Heart right ventricle (tissue), 16 donors: ENCODE data around the gene SKIDA1. TPM values are rescaled to one million over a fixed set of nuclear protein-coding genes. Genes with fewer than 3 reads are reported as not detected.

Experiments used
- ATAC-seq, 8 donors: fragments of 200-7000 bp; cut with Tn5 transposase; one replicate each; pipeline ENCODE4 v1.9.1; 2020; ENCODE audit warnings: mild to moderate bottlenecking in 8 of 8, moderate library complexity in 8 of 8, moderate number of reproducible peaks in 1 of 8
- DNase-seq, 2 donors: peaks; one replicate each; pipeline ENCODE4 v3.0.0-alpha.2; 2020
- H3K27ac ChIP-seq, 10 donors: fragments of 200-600 bp; sonication (generic) in 2 of 10; one replicate each; pipeline versions ENCODE4 v1.5.0 to v1.8.0; 2020 to 2022; ENCODE audit warnings: mild to moderate bottlenecking in 3 of 10
- H3K27me3 ChIP-seq, 7 donors: fragments of 200-600 bp; one replicate each; pipeline ENCODE4 v1.8.0; 2021 to 2022; ENCODE audit warnings: mild to moderate bottlenecking in 2 of 7
- H3K36me3 ChIP-seq, 9 donors: fragments of 200-600 bp; sonication (generic) in 1 of 9; one replicate each; pipeline versions ENCODE4 v1.5.0 to v1.8.0; 2020 to 2022; ENCODE audit warnings: mild to moderate bottlenecking in 2 of 9
- H3K4me1 ChIP-seq, 9 donors: fragments of 200-600 bp; sonication (generic) in 1 of 9; one replicate each; pipeline versions ENCODE4 v1.5.0 to v1.8.0; 2020 to 2022; ENCODE audit warnings: mild to moderate bottlenecking in 4 of 9
- H3K4me3 ChIP-seq, 10 donors: fragments of 200-600 bp; sonication (generic) in 2 of 10; one replicate each; pipeline versions ENCODE4 v1.5.0 to v1.8.0; 2020 to 2022; ENCODE audit warnings: mild to moderate bottlenecking in 7 of 10, moderate library complexity in 2 of 10
- H3K9me3 ChIP-seq, 11 donors: fragments of 200-600 bp in 10 of 11; sonication (generic) in 2 of 11; one replicate each; pipeline versions ENCODE4 v1.5.0 to v1.8.0; 2013 to 2022; ENCODE audit warnings: mild to moderate bottlenecking in 2 of 11, control low read depth in 1 of 11, moderate library complexity in 1 of 11
- CTCF ChIP-seq, 9 donors: fragments of 200-600 bp; sonication (generic) in 2 of 9; IDR thresholded peaks; one replicate each; pipeline versions ENCODE4 v1.5.0 to v1.8.0; 2021 to 2022; ENCODE audit warnings: antibody characterized with exemption in 9 of 9, mild to moderate bottlenecking in 5 of 9, moderate library complexity in 1 of 9
- WGBS, 2 donors: extraction: QIAGEN DNeasy Blood & Tissue Kit; methylation state at CpG; one replicate each; pipeline ENCODE4 v1.1.7; 2013; ENCODE audit warnings: inconsistent platforms in 1 of 2; 5-methylcytosine and 5-hydroxymethylcytosine counted together
- intact Hi-C, 10 donors: fragments of 100-400 bp; cut with DNase I; formaldehyde crosslinking; loops; one replicate each; pipeline versions ENCODE4 v1.11.1 to v1.14.2; 2022
- polyA plus RNA-seq, 2 donors: library from polyadenylated mRNA; stranded (reverse); fragments of 200-250 nt; gene quantifications; one replicate each; pipeline ENCODE4 v1.2.3, GENCODE V29; 2013
- total RNA-seq, 10 donors: library from RNA; stranded (reverse); fragmentation: NEBNext Ultra II Directional in 3 of 10; extraction: Animal tissue kit (Norgen Biotek cat#: 25700) in 3 of 10; gene quantifications; one replicate each; pipeline versions ENCODE4 v1.2.1 to v1.2.4, GENCODE V29; 2021 to 2023
- donor health status: Arrhythmogenic right ventricular cardiomyopathy.
- donor health status: ischemic (EF 13 %, LVEDD 7.1; RV severe dilation, severe dysfunction).
- donor health status: healthy with polysubstance abuse.
- donor health status: DM: no; HTN: yes; CAD: no.
- donor health status: DM: no; HTN: no; CAD: no.
- donor health status: ischemic (EF 25% LVEDD 6.9; RV normal size, moderate dysfunction).
- donor health status: ischemic (EF 25% LVEDD 5.7; RV mildly dilated, moderate dysfunction).
- donor health status: healthy.
- donor health status: DM: yes; HTN: yes; CAD: no.
- donor health status: Ischemic cardiomyopathy.
- donor health status: ischemic (EF 35%, LVEDD 5.7; RV mildly dilated, moderate dysfunction).
- donor health status: nonischemic (EF 11% LVEDD 7.7; RV severe dilation, severe dysfunction).
- donor health status: DM: yes; HTN: yes; CAD: no.
- donor health status: PGD.
- donor health status: ischemic (EF 29% LVEDD 5.4; RV normal size, mild dysfunction).
- donor health status: nonischemic (EF 23%, LVEDD 6.1; RV moderate dilation, normal function).

Gene SKIDA1
- total and polyA plus RNA-seq, 12 donors, result 0.23 to 6.4 (median 2.6) TPM

GRCh38 chr10:21496343-21497176 lies 28.9 kb downstream of the SKIDA1 start:
- H3K36me3 ChIP-seq, result no peaks in the 10 kb centered on the region
- H3K4me3 ChIP-seq, result peak overlapping the region; percentile 57 to 89 (median 80)
- 0 to 1% methylated on average over 63 to 72 of the region's 72 CpGs for WGBS, 2 donors
- intact Hi-C loops, result loop anchor here (2.0 to 10.0 kb wide), 17 partner anchors 20 to 1491 kb away; partner anchors contain the start of genes MLLT10 (in 6 of the 10) and BMI1 (in 2 of the 10)
- peak overlapping the region in 9 of 10 donors; percentile 79 to 91 (median 85) for H3K27ac ChIP-seq
- no peaks in the 10 kb centered on the region for H3K9me3 ChIP-seq
- peaks cover 0 to 51% (median 15%) of the 10 kb centered on the region in 9 donors for H3K4me1 ChIP-seq
- TF ChIP-seq CTCF (IDR thresholded peaks at IDR 0.05), result peak in 7 of 9 donors; percentile 15 to 50 (median 35)
- peaks cover 0 to 75% (median 0%) of the 10 kb centered on the region in 7 donors for H3K27me3 ChIP-seq
- ATAC-seq (peak; percentile 31 to 83 (median 54)), DNase-seq (peak; percentile 51 to 52)

GRCh38 chr10:21495752-21496342 lies 29.6 kb downstream of the SKIDA1 start:
- peak; percentile 90 to 100 (median 99) for TF ChIP-seq CTCF (IDR thresholded peaks at IDR 0.05)
- peaks cover 0 to 68% (median 0%) of the 10 kb centered on the region in 7 donors for H3K27me3 ChIP-seq
- peaks cover 0 to 51% (median 15%) of the 10 kb centered on the region in 9 donors for H3K4me1 ChIP-seq
- WGBS, 2 donors, result 1% methylated on average over 52 to 58 of the region's 58 CpGs
- peak; percentile 81 to 89 for DNase-seq
- no peaks in the 10 kb centered on the region for H3K9me3 ChIP-seq
- H3K27ac ChIP-seq, result peak overlapping the region in 9 of 10 donors; percentile 79 to 91 (median 85)
- intact Hi-C loops, result loop anchor here (1.0 to 10.0 kb wide), 19 partner anchors 21 to 1491 kb away; partner anchors contain the start of genes MLLT10 (in 6 of the 10) and BMI1 (in 2 of the 10)
- peak; percentile 82 to 90 (median 88) for ATAC-seq
- peak overlapping the region; percentile 57 to 89 (median 80) for H3K4me3 ChIP-seq
- no peaks in the 10 kb centered on the region for H3K36me3 ChIP-seq

- no peak for TF ChIP-seq CTCF (IDR thresholded peaks at IDR 0.05)
- WGBS, 2 donors, result 0% methylated on average over 42 of the region's 42 CpGs
- ATAC-seq, result peak in 7 of 8 donors; percentile 3 to 24 (median 14)
- DNase-seq, result no peak
- Histone ChIP-seq H3K27ac (peak overlapping the region; percentile 14 to 91 (median 84)), H3K27me3 (peaks cover 0 to 61% (median 0%) of the 10 kb centered on the region in 7 donors), H3K9me3 (no peaks in the 10 kb centered on the region), H3K4me3 (peak overlapping the region; percentile 57 to 89 (median 80)), H3K36me3 (no peaks in the 10 kb centered on the region), H3K4me1 (peaks cover 0 to 46% (median 9%) of the 10 kb centered on the region in 9 donors)
- intact Hi-C loops, result loop anchor here (1.0 to 10.0 kb wide), 17 partner anchors 37 to 1492 kb away; partner anchors contain the start of genes MLLT10 (in 6 of the 10) and BMI1 (in 2 of the 10)
Observed at GRCh38 chr10:21495002-21495751, 30.3 kb downstream of the SKIDA1 start.
